LNCAP (cell line): ENCODE results near the gene SOX6.

ENCODE experiments used
- CTCF ChIP-seq: fragments of 450-650 bp; IDR thresholded peaks from 2 replicates; pipeline ENCODE4 v1.5.1; 2017; ENCODE audit warnings: mild to moderate bottlenecking

SOX6 gene

GRCh38 chr11:16297332-16297731 lies 59.0 kb downstream of the SOX6 start:
- no peak for TF ChIP-seq CTCF

GRCh38 chr11:16296273-16296672 lies 60.1 kb downstream of the SOX6 start:
- TF ChIP-seq CTCF: no peak

- TF ChIP-seq CTCF: no peak
These were observed 60.8 kb downstream of the SOX6 start for GRCh38 chr11:16295592-16295991.

- no peak for TF ChIP-seq CTCF
These were observed 63.1 kb downstream of the SOX6 start for GRCh38 chr11:16293204-16293681.

- no peak for TF ChIP-seq CTCF
These were observed 64.0 kb downstream of the SOX6 start for GRCh38 chr11:16292167-16292859.

- no peak for TF ChIP-seq CTCF
These were observed 64.6 kb downstream of the SOX6 start for GRCh38 chr11:16291729-16292128.

GRCh38 chr11:16289541-16289940 lies 66.8 kb downstream of the SOX6 start:
- TF ChIP-seq CTCF: no peak
